ENCODE results near the gene CCDC187.

The CCDC187 gene

DNA sequence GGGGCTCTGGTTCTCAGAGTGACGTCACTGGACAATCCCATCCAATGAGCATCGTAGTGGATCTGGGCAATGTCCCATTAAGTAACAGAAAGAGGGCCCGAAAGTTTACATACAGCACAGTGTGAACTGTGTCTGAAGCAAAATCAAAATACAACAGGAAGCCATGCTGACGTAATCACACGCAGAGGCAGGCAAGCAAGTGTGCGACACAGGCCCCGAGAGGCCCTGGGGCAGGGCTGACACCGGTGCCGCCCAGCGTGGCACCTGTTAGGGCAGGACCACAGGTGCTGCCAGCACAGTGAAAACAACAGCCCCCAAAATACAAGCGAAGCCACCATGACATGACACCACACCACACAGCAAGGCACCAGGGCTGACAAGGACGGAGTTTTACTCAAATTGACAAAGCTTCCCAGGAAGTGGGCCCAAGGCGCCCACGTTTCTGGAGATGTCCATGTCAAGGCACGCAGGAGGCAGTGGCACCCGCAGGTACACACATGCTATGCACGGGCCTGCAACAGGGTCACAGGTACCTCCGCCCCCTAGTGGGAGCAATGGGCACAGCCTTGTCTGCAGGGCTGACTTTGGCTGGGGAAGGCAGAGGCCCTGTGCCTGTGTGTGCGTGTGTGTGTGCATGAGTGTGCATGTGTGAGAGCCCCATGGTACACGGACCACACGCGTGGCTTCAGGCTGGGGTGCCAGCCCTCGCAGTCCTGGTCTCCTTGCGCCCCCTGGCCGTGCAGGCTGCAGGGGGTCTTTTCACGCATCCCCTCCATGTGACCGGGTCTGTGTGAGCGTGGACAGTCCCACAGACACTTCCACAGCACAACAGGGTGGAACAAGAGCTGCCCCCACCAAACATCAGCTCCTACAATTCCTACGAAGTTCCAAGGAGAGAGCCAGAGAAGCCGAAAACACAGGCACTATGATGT is 77.9 kb downstream of the CCDC187 start:
- DNase-seq (ENCODE audit: low spot score), result peak; percentile 83

DNA sequence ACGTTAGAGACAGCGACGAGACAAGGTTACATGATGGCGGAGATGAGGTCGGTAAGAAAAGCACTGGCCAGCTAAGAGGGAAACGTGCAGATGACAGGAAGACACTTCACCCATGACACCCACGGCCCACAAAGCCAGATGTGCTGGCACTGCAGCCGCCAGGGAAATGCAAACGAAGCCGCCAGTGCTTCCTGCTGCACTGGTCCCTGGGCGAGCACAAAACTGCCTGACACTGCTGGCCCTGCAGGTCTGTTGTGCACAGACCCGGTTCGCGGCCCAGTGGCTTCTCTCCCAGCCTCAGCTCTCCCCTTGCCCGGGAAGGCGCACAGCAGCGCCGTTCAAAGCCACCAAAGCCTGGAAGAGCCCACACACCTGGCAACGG is 78.5 kb downstream of the CCDC187 start:
- no peak for DNase-seq (ENCODE audit: low spot score)

DNA sequence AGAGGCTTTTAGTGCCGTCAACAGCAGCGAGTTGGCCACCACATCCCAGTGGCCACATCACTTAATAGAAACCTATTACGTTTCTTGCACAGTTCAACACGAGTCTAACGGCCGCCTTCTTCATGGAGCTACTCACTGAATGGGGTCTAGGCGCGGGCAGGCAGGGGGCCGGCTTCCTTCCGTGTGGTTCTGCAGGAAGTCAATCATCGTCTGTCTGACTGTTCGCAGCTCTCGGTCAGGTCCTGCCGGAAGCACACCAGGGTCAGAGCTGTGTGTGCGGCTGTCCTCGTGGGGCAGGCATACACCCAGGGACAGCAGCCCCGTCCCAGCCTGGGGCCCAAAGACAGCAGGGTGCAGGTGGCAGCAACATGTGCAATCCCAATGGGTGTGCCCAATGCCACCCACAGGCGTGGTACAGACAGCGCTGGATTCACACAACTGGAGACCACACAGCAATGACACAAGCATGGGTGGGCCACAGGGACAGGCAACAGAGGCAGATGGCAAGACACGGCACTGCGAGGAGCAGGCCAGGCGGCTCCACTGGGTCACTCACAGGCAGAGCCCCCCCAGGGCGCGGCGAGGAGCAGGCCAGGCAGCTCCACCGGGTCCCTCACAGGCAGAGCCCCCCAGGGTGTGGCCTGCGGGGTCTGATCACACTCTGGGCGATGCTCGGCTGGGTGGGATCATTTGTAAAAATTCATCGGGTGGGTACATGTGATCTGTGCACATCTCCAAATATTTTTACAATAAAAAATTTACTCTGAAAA is 79.8 kb downstream of the CCDC187 start:
- DNase-seq (ENCODE audit: low spot score), result no peak

DNA sequence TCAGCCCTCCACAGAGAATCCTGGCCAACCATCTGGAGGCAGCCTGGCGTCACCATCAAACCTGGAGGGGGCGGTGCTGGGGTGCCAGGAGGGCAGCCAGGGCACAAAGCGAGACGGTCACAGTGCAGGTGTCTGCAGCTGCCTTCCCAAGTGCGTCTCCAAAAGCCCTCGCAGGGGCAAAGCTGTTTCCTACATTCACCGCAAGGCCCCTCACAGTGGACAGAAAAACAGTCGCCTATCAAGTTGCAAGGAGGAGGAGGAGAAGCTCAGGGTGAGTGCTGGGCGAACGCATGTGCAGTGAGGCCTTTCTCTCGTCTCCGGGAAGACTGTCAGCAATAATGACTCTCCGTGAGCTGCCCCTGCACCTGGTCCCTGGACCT is 81.0 kb downstream of the CCDC187 start:
- no peak for DNase-seq (ENCODE audit: low spot score)

DNA sequence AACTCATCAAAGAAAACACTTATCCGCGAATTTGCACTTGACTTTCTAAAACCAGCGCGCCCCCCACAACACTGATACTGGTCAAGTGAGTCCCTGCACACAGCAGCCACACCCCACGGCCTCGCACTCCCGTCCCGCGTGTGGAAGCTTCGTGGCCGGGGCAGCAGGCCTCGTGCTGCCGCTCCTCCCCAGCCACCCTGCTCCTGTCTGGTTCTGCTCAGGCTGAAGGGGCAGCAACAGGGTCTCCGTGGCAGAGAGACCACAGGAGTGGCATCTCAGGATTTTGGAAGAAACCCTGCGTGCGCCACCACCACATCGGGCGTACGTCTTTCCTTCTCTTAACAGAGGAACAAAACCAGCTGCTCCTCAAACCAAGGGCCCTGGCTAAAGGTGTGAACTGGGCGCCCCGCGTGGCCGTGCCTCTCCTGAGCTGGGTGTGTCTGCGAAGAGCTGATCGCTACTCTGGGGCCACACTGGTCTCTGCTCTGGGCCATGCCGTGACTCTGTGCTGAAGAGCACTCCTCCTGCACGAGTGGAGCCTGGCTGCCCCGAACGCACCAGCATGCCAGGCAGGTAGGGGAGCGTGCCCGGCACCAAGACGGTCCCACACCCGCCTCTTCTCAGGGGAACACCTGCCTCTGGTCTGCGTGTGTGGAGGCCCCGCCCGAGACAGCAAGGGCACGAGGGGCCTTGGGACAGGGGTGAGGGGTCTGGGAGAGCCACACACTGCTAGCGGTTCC is 81.6 kb downstream of the CCDC187 start:
- no peak for DNase-seq (ENCODE audit: low spot score)

DNA sequence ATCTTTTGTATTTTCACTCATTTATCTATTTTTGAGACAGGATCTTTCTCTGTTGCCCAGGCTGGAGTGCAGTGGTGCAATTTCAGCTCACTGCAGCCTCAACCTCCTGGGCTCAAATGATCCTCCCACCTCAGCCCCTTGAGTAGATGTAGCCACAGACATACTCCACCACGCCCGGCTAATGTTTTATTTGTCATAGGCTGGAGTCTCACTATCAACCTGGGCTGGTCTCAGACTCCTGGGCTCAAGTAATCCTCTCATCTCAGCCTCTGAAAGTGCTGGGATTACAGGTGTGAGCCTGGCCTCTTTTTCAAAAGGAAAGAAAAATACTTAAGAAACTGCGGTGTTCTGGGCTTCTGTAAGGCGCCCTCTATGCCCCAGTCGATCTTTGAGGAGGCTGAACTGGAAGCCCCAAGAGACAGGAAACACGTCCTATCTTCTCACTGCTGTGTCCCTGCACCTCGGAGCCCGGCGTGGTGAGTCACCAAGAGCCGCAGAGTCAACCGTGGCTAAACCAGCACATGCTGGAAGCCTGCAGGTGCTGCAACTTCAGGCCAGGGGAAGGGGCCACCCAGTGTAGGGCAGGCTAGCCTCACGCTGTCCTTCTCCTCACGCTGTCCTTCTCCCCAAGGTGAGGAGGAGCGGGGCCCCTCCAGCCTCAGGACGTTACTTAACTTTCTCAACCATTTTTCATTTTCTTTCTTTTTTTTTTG is 83.7 kb downstream of the CCDC187 start:
- no peak for DNase-seq (ENCODE audit: low spot score)

GRCh38 chr9:136219276-136219675 is 84.6 kb downstream of the CCDC187 start:
- no peak for DNase-seq (ENCODE audit: low spot score)

- DNase-seq (ENCODE audit: low spot score), result no peak
Measured at GRCh38 chr9:136218673-136219072, 85.2 kb downstream of the CCDC187 start.

GRCh38 chr9:136218271-136218670 is 85.6 kb downstream of the CCDC187 start:
- no peak for DNase-seq (ENCODE audit: low spot score)

GRCh38 chr9:136216541-136217244 is 87.2 kb downstream of the CCDC187 start:
- DNase-seq (ENCODE audit: low spot score), result no peak

DNA sequence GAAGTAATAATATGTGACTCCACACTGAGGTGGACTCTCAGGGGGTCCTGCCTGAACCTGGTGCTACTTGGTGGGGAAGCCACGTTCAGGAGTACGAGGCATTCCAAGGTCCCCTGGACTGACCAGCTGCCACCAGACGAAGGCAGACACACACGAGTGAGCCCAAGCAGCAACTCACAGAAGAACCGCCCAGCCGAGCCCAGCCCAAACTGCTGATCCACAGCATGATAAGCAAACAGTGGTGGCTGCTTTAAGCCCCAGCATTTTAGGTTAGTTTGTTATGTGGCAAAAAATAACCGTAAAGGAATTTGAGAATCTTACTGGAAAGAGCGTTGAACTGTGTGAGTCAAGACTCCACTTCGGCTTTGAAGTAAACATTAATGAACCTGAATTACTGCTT is 90.2 kb downstream of the CCDC187 start:
- DNase-seq (ENCODE audit: low spot score), result no peak

DNA sequence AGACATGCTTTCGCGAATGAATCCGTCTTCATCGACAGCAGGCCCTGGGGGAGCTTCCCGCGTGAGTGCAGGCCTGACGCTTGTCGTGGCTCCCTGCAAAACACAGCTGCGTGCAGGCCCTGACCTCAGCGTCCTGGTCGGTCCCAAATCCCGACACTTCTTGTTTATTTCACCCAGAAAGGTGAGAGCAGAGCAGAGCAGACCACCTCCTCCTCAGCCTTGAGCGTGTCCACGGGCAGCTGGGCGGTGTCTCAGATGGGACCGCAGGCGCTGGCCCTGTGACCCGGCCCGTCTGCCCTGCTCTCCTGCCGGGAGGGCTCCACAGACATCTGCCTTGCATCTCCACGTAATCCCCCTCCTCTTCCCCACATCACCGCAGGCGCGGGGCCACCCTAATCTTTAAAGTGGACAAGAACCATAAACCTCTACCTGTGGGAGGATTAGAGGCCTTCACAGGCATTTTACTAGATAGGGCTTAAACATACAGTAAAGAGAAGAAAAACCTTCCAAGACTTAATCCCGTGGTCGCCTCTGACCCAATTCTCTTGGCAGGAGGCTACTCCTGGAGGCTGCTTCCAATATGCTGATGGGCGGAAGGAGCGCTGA is 91.4 kb downstream of the CCDC187 start:
- DNase-seq (ENCODE audit: low spot score), result no peak

DNA sequence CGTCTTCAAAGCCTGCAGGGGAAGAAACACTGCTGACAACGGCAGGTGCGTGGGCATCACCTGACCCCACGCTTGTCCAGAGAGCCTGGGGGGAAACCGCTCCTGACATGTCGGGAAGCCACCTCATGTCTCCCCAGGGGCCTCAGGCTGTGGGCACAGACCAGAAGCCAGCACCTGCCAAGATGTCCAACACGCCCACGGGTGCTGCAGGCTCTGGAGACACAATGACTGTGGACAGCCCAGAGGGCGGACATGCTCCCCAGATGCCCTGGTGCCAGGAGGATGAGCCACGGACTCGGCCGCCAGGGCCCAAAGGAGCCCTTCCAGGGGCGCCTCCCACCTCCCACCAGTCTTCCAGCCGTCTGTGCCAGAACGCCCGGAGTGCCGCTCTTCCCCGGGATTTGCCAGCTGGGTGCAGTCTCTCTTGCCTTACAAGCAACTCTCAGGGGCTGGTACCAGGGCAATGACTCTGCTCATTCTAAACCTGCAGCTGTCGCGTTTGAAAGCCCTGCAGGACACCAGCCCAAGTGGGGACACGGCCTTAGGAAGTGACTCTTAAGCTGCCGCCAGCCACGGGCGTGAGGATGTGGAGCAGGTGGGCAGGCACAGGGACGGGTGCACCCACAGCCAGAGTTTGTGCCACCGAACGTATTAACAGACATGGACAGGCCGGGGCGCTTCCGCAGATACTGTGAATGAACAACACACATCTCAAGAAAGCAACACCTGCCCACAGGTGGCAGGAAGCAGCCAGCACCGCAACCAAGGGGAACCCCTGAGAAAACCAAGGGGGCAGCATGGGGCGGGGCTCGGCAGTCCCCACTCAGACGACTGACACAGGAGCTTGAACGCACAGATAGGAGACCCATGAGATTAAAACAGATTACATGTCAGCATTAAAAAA is 92.2 kb downstream of the CCDC187 start:
- no peak for DNase-seq (ENCODE audit: low spot score)

DNA sequence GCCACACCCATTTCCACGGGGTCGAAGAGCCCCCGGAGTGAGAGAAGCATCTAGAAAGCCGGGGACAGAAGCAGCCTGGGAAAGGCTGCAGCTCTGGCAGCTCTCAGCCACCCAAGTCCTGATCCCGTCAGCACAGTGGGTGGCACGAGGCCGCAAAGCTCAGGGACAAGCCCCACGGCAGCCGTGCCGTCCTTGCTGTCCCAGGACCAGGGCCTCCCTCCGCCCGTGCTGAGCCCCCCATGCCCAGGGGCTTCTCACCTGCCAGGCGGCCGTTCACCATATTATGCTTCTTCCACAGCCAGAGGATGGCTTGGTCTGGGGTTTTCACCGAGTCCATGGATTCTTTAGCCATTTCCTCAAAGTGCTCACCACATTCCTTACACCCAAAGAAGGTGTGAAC is 92.9 kb downstream of the CCDC187 start:
- DNase-seq (ENCODE audit: low spot score), result no peak

DNA sequence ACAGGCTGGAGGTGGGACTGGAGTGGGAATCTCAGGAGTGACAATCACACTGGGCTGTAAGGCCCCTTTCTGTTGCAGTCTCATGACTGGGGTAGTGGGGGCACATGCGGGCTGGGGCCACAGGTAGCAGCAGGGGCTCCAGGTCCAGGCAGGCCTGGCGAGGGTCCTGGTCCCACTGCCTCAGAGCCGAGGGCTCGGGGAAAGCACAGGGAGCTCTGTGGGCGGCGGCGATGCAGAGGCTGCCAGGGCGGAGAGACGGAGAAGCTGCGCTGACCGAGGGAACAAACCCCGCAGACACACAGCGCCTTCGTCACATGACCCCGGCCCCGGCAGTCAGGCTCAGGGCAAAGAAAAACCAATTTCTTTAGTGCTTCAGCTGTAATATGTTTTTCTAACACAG is 93.6 kb downstream of the CCDC187 start:
- DNase-seq (ENCODE audit: low spot score), result no peak

GRCh38 chr9:136209786-136210185 is 94.1 kb downstream of the CCDC187 start:
- DNase-seq (ENCODE audit: low spot score), result no peak

DNA sequence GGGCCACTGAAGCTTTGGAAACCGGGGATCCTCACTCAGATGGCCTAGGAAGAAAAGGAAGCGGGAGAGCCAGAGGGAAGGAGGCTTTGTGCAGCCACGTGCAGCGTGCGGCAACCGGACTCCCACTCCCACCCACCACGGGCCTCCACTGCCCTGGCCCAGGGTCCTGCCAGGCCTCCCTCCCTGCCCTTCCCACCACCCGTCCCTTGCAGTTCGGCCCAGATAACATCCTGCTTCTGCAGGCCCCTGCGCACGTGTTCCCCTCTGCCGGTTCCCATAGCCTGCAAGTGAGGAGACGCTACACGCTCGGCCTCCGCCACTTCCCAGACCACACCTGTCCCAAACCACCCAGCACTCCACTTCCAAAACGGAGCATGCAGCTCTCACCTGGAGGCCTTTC is 94.7 kb downstream of the CCDC187 start:
- no peak for DNase-seq (ENCODE audit: low spot score)

DNA sequence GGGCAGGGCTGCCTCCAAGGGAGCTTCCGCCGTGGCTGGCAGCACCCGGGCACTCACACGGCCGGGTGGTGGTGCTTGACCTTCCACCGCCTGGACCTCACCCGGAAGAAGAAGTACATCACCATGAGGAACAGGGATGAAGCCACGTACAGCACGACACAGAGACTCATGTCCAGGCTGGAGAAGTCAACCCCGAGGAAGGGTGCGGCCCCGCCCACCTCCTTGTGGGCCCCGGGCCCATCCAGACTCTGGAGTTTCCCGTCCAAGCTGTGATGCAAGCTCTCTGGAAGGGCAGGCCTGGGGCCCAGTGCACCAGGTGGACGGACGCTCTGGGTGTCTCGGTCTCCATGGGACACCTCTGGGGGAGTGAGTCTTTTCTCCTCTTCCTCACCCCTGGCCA is 95.2 kb downstream of the CCDC187 start:
- no peak for DNase-seq (ENCODE audit: low spot score)

GRCh38 chr9:136207616-136208015 is 96.3 kb downstream of the CCDC187 start:
- DNase-seq (ENCODE audit: low spot score), result no peak

Data from hematopoietic multipotent progenitor cell treated with erythropoietin and hydrocortisone succinate and interleukin-3 and kit ligand, for 15 days (in vitro differentiated cells).